GM18873 (cell line): ENCODE data around the gene LACRT.
A peak's percentile ranks its signal among the peaks of the same experiment; 100 is the strongest.

Source experiments
- ATAC-seq: cut with Tn5 transposase; IDR thresholded peaks from one replicate; pipeline ENCODE4 v1.9.1; 2021; ENCODE audit warnings: mild to moderate bottlenecking, moderate library complexity, moderate number of reproducible peaks; ENCODE audit not compliant: unreplicated experiment, low FRiP score

LACRT gene

DNA sequence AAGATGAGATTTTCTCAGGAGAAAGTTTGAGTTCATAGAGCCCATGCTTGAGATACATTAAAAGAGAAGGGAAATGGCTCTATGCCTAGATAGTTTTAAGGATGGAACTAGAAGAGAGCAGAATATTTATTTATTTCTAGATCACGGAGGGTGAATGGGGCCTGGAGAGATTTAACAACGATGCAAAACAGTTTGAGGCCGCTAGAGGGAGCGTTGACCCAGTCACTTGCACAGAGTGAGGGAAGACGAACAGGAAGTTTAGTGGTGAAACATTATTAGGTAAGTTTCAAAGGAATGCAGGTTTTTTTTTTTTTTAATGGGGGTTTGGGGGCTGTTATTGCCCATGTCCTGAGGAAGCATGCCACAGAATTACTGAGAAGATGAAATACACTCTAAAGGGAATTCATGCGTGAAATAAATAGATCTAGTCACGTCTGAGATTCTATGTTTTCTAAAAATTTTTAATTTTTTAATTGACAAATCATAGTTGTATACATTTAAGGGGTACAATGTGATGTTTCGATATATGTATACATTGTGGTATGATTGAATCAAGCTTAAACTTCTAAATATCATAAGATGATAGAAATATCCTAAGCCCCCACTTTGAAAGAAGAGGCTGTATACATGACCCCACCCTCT lies 31.4 kb downstream of the LACRT start:
- peak; percentile 85 for ATAC-seq

DNA sequence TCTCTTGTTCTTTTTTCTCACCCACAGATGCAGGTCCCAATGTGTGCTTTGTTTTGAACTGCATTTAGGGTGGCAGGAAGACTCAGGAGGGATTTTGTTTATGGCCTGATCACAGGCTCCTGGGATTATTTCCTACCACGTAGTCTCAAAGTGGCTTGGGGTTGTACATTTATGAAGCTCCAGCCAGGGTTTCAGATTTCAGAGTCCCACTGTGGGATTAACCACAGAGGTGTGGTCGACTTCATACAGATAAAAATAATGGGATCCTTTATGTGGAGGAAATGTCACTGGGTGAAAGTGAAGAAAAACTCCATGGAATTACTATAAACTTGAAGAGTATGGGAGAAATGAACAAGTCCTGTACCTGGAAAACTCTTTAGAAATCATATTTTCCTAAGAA lies 32.0 kb downstream of the LACRT start:
- no peak for ATAC-seq

- ATAC-seq = no peak
Observed at GRCh38 chr12:54601841-54602240, 32.9 kb downstream of the LACRT start.

GRCh38 chr12:54598970-54599369 lies 35.7 kb downstream of the LACRT start:
- no peak for ATAC-seq

- ATAC-seq = no peak
Observed at GRCh38 chr12:54596526-54596946, 38.2 kb downstream of the LACRT start.

DNA sequence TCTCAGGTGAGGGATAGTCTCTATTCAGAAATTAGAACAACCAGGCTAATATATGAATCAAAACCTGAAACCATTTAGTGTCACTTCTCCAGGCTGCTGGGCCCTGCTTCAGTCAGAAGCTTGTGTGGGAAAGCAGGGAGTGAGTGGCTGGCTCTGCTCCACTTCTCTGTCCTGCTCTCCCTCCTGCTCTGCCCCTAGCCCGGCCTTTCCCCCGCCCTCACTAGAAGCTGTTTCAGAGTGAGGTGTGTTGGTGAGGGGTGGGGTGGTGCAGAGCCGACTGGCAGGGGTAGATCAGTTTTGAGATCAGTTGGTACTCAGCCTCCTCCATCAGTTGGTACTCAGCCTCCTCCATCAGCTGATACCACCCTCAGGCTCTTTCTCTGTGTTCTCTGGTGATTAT lies 39.2 kb downstream of the LACRT start:
- ATAC-seq = no peak

GRCh38 chr12:54593725-54594124 lies 41.0 kb downstream of the LACRT start:
- ATAC-seq = no peak

- ATAC-seq = no peak
Observed at GRCh38 chr12:54593135-54593534, 41.6 kb downstream of the LACRT start.

DNA sequence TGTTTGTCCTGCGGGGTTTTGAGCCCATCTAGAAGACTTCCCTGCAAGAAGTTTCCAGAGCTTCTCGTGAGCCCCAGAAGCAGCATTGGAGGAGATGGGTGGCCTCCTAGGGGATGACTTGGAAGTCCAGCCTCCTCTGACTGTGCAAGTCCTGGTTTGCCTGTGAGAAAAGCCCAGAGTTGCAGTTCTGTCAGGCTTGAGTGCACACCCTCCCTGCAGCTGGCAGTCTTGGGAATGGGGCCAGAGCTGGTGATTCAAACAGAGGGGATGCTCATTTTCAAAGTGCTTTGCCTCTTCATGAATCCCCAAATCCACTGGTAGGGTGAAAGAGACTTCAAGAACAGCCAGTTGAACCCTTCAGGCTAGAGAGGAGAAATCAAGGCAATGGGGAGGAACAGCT lies 42.4 kb downstream of the LACRT start:
- ATAC-seq = no peak

GRCh38 chr12:54590978-54591591 lies 43.6 kb downstream of the LACRT start:
- ATAC-seq = no peak

- ATAC-seq = no peak
Observed at GRCh38 chr12:54589964-54590363, 44.7 kb downstream of the LACRT start.

DNA sequence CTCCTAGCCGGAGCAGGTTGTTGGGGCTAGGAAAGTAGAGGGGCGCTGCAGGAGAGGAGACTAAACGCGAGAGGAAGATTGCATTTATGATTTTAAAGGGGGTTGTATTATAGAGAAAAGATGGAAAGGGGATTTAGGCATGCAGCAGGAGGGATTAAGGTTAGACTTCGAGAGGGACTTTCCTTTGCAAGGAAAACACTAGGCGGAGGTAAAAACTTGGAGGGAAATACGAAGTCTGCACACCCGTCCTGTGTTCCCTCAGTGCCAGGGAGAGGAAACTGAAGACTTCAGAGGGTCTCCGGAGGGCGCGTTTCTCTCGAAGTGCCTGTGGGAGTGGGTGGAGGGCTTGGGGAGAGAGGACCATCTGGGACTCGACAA lies 45.8 kb downstream of the LACRT start:
- no peak for ATAC-seq

GRCh38 chr12:54588110-54588889 lies 46.4 kb downstream of the LACRT start, which contains the start of gene PPP1R1A:
Gene PPP1R1A (minus strand): TSS chr12:54588659. CDS start chr12:54588488, 171 bp downstream.
- no peak for ATAC-seq

DNA sequence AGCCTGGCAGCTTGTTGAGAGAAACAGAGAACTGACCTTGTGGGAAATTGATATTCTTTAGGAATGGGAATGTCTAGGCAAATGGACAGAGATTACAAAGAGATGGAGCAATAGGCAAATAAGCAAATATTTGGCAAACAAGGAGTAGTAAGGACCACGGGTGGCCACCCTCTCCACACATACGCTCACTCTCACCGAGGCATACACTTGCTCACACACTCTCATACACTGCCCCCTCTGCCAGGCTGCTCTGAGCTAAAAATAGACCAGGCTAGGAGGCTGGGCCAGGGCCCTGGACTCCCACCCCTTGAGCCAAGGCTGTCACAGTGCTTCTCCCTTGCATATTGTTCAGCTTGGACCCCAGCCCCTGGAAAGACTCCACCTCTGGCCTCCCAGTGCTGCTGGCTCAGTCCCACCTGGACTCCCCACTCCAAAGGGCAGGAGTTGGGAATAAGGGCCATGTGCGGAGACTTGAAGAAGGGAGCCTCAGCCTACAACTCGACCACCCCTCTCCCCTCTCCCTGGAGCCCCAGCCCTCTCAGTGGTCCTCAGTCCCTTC lies 47.3 kb downstream of the LACRT start:
- no peak for ATAC-seq

DNA sequence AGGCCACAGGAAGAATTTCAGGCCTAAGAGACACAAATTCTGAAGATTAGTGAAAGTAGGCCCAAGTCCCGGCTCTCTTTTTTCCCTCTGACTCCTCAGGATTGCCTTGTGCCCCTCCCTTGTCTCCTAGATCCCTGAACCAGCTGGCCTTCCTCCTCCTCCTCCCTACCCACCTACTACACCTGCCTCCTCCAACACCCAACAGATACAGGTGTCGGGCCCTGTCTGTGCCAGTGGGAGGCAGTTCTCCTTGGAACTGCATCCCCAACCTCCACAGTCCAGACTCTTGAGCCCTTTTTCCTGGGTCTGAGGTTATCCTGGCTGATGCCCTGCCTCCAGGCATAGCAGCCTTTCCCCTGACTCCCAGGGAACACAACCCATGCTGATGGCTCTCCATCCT lies 48.1 kb downstream of the LACRT start:
- no peak for ATAC-seq

GRCh38 chr12:54585243-54585642 lies 49.5 kb downstream of the LACRT start:
- no peak for ATAC-seq

DNA sequence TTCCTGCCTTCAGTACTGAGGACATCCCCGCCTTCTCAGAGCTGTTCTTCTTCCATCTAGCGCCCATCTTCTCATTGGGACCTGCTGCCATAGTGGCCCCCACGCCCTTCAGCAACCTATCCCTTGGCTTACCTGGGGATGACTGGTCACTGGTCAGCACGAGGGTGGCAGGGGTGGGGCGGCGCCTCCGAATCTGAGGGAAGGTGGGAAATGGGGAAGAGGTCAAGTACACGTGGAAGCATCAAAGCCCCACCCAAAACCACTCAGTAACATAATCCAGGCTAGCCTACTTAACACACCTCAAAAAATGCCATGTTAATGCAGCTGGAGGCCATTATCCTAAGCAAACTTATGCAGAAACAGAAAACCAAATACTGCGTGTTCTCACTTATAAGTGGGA lies 50.6 kb downstream of the LACRT start:
- no peak for ATAC-seq

- no peak for ATAC-seq
Observed at GRCh38 chr12:54583726-54584125, 51.0 kb downstream of the LACRT start.

DNA sequence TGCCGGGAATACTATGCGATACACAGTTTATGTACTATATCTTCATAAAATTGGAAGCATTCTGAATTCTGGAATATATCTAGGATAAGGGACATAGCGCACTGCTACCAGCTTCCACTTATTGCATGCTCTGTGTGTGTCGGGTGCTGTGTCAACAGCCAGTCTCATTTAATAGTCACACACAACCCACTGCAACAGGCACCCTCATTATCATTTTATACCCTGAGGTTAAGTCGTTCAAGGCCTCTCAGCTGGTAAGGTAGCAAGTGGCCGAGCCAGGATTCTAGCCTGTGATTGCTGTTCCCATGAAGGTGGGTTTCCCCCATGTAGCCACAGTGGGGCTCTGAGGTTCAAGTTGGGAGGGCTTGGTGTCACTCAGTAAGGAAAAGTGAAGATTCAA lies 53.3 kb downstream of the LACRT start:
- no peak for ATAC-seq
